ENCODE data around the gene DDX39A.
"Not testable (repeated sequence)": the region's sequence is repeated elsewhere in the genome, so short reads cannot be mapped to it uniquely, and the experiment has no call there.

DDX39A gene

GRCh38 chr19:14383661-14384555, 35.2 kb downstream of the DDX39A start:
- no peak for DNase-seq

GRCh38 chr19:14381689-14382474, 37.3 kb downstream of the DDX39A start:
- DNase-seq = no peak

GRCh38 chr19:14379294-14380065, 39.7 kb downstream of the DDX39A start:
- DNase-seq = no peak

GRCh38 chr19:14378890-14379289, 40.3 kb downstream of the DDX39A start:
- no peak for DNase-seq

DNA sequence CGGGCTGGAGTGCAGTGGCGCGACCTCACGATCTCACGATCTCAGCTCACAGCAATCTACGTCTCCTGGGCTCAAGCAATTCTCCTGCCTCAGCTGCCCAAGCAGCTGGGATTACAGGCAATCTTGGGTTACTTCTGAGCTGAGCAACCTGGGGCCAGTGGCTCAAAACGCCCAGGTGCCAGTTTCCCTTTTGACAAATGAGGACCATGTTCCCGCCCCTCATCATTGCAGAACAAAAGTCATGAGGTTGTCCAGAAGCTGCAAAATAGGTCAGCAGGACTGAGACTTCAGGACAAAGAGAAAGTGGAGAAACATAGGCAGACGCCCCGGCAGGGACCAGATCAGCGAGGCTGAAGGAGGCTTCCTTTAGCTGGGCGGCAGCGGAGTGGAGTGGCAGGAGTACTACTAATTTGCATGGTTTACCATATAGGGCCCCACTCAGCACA, 41.2 kb downstream of the DDX39A start:
- DNase-seq = no peak

- DNase-seq = no peak
Observed at GRCh38 chr19:14375582-14376291, 43.4 kb downstream of the DDX39A start.

DNA sequence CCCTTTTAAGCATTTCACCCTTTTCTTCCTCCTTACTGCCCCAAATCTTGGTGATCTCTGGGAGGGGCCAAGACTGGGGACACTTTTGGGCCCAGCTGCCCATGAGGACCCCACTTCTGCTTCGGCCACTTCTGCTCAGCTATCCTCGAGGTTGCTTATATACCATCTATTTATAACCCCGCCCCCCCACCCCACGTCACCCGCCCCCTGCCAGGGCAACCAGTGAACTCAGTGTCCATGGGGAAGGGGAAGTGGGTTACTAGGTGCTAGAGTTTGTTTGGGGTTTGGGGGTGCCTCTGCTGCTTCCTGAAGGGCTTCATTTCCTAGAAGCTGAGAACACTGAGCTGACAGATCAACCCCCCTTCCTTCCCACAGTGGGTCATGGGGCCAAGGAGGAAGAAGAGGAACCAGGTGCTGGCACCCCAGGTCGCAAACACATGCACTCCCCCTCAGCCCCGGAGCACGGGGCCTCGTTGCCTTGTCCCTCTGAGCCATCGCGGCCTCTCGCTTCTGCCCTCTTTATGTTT, 44.0 kb downstream of the DDX39A start:
- no peak for DNase-seq

GRCh38 chr19:14374313-14374712, 44.8 kb downstream of the DDX39A start:
- not testable (repeated sequence) for DNase-seq

DNA sequence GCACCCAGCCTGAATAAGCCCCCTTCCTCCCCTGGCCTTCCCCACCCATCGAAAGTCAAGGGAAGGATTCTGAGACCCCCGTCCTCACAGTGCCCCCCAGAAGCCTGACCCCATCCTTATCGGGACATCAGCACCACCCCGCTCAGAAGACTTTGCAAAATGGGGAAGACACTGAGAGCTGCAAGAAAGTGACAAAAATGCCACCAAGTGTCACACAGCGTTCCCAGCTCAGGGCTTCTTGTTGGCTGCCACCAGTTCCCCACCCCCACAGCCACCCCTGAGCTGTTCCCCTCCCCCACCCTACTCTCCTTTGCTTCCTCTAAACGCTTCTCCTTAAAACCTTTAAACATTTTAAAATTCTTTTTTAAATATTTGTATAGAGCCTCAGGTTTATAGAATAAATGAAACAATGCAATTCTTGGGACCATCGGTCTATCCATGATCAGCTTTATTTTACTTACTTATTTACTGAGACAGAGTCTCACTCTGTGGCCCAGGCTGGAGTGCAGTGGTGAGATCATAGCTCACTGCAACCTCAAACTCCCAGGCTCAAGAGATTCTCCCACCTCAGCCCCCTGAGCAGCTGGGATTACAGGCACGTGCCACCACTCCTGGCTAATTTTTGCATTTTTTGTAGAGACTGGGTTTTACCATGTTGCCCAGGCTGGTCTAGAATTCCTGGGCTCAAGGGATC, 46.6 kb downstream of the DDX39A start:
- not testable (repeated sequence) for DNase-seq

- DNase-seq = no peak
Observed at GRCh38 chr19:14371301-14371821, 47.8 kb downstream of the DDX39A start.

GRCh38 chr19:14370940-14371280, 48.2 kb downstream of the DDX39A start:
- DNase-seq = no peak

GRCh38 chr19:14370169-14370939, 48.8 kb downstream of the DDX39A start:
- DNase-seq = no peak

- no peak for DNase-seq
Observed at GRCh38 chr19:14369399-14370168, 49.6 kb downstream of the DDX39A start.

GRCh38 chr19:14368011-14368513, 51.1 kb downstream of the DDX39A start:
- no peak for DNase-seq

DNA sequence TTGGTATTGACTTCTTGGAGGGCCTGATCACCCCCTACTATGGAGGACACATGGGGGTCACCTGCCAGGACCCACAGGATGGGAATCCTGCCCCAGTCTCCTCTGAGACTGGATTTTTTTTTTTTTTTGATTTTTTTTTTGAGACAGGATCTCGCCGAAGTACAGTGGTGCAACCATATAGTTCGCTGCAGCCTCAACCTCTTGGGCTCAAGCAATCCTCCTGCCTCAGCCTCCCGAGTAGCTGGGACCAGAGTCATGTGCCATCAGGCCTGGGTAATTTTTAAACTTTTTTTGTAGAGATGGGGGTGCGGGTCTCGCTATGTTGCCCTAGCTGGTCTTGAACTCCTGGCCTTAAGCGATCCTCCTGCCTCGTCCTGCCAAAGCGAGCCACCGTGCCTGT, 52.1 kb downstream of the DDX39A start:
- no peak for DNase-seq

DNA sequence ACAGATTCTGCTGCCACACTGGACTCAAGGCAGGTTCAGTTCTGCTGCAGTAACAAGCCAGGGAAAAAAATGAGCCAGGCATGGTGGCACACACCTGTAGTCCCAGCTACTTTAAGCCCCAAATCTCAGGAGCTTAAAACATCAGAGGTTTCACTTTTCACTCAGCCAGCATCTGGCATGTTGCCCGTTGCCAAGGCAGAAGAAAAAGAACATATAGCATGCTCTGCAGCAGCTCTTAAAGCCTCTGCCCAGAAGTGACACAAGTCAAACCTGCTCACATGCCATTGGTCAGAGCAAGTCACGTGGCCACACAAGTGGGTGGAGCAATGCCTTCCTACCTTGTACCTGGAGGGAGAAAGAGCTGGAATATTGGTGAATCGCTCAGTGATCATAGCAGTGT, 52.6 kb downstream of the DDX39A start:
- no peak for DNase-seq

- DNase-seq = not testable (repeated sequence)
Observed at GRCh38 chr19:14364098-14364443, 55.1 kb downstream of the DDX39A start.

DNA sequence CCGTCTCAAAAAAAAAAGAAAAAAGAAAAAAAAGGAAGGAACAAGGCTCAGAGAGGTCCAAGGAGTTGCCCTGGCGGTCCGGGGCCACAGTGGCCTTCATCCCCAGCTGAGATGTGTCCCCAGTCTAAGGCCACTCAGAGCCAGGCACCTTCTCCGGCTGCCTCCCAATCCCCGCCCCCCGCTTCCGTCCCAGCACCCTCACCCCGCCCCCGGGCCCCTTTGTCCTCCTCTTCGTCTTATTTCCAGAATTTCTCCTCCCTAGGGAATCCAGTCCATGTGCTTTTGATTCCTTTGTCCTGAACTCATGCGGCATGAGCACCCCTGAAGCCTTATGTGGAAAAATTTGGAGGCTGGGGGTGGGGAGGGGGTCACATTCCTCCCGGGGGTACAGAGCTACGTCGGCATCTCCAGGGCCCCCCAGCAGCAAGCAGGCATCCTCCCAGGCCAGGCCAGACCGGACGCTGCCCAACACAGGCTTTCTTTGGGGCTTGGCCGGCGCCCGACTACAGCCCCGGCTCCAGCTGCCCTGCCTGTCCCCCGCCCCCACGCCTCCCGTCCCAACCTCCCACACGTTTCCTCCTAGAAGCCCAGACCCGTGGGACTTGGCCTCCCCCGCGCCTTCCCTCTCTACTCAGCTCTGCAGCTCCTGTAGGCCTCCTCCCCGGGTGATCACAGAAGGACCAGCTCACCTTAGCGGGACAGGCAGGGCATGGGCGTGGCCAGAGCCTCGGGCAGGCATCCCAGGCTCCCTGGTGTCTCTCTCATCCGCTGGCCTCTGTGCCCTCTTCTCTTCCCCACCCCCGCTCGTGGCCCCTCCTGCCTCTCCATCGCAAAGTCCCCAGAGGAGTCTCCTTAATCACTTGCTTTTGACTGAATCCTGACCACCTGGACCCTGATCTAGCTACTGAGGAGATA, 55.7 kb downstream of the DDX39A start:
- DNase-seq = no peak

DNA sequence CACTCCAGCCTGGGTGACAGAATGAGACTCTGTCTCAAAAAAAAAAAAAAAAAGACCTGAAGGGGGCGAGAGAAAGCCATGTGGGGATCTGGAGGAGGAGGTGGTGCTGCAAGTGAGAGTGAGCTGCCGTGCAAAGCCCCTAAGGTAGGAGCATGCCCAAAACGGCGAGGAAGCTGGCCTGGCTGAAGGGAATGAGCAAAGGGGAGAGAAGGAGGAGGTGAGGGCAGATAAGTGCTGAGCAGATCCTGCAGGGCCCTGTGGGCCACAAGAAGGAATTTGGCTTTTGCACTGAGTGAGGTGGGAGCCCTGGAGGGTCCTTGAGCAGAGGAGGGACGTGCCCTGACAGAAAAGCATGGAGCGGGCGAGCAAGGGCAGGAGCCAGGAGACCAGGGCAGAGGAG, 57.3 kb downstream of the DDX39A start:
- no peak for DNase-seq
